ENCODE measurements around the gene MS4A8.

GRCh38 chr11:60761436-60762190 is 62.2 kb downstream of the MS4A8 start:
- TF ChIP-seq POLR2A (IDR thresholded peaks at IDR 0.05) (no peak), CTCF (IDR thresholded peaks at IDR 0.05) (no peak), POLR2AphosphoS5 (IDR thresholded peaks at IDR 0.05) (no peak), EP300 (IDR thresholded peaks at IDR 0.05) (no peak)
